Measurements from ENCODE around the gene PNPT1. TPM values are rescaled to one million over a fixed set of nuclear protein-coding genes. Genes with fewer than 3 reads are reported as not detected.

Gene PNPT1
- total and polyA plus RNA-seq, 2 of the 4 experiments (the other 2 are of a cell fraction): 11.2 to 14.3 TPM

GRCh38 chr2:55703350-55703749 lies 9.7 kb upstream of the PNPT1 start:
- Histone ChIP-seq H3K27me3 (ENCODE audit: control insufficient read depth, insufficient read depth, low read length) (peaks cover 26% of the 10 kb centered on the region), H2BK15ac (ENCODE audit: low read depth, low read length) (no peak overlapping the region), H4K5ac (ENCODE audit: low read depth, low read length) (no peak overlapping the region), H3K9me3 (ENCODE audit: control insufficient read depth, insufficient read depth, low read length) (no peaks in the 10 kb centered on the region), H3K79me1 (ENCODE audit: low read depth in 1 of 2, low read length in 2 of 2) (no peaks in the 10 kb centered on the region), H2AK9ac (replicated peaks; ENCODE audit: low read depth, low read length, poor library complexity) (no peak overlapping the region), H3K14ac (replicated peaks; ENCODE audit: low read depth, low read length) (no peak overlapping the region), H3K4ac (ENCODE audit: low read depth, low read length) (no peak overlapping the region), H3K27ac (ENCODE audit: insufficient read depth, low read length) (no peak overlapping the region), H2BK120ac (ENCODE audit: low read depth, low read length) (no peak overlapping the region), H3K9ac (ENCODE audit: low read depth, low read length) (no peak overlapping the region), H3K36me3 (ENCODE audit: control insufficient read depth, insufficient read depth, low read length) (no peaks in the 10 kb centered on the region), H4K20me1 (ENCODE audit: insufficient read depth, low read length) (no peaks in the 10 kb centered on the region), H3K56ac (ENCODE audit: extremely low read depth, insufficient read depth, low read length) (no peak overlapping the region), H4K91ac (ENCODE audit: insufficient read depth, low read depth, low read length) (no peak overlapping the region), H2BK20ac (ENCODE audit: low read depth, low read length) (no peak overlapping the region), H2BK5ac (ENCODE audit: low read depth, low read length, poor library complexity, severe bottlenecking) (no peak overlapping the region), H3K4me3 (ENCODE audit: insufficient read depth, low read depth, low read length) (no peak overlapping the region), H2AFZ (replicated peaks; ENCODE audit: low read length, poor library complexity) (no peak overlapping the region), H3K23ac (ENCODE audit: low read depth, low read length) (no peak overlapping the region), H2AK5ac (ENCODE audit: low read depth, low read length) (no peak overlapping the region), H4K8ac (ENCODE audit: low read depth in 2 of 2, low read length in 2 of 2) (no peak overlapping the region), H3K4me1 (ENCODE audit: control insufficient read depth, insufficient read depth, low read length) (no peaks in the 10 kb centered on the region), H3K9me1 (ENCODE audit: insufficient read depth, low read length) (no peaks in the 10 kb centered on the region), H3K4me2 (ENCODE audit: low read depth, low read length) (no peak overlapping the region), H3K18ac (ENCODE audit: low read depth, low read length) (no peak overlapping the region)
- dilution Hi-C loops (cut with HindIII; ENCODE audit: low sequenced_read_pairs, unreplicated experiment) (loop anchor here (25.0 kb wide), 1 partner anchor 309 kb away; no protein-coding TSS in a partner anchor), intact Hi-C loops (cut with micrococcal nuclease) (no loop called here), in situ Hi-C loops (cut with MboI; ENCODE audit: low sequenced_read_pairs) (loop anchor here (25.0 kb wide), 1 partner anchor 1809 kb away; no protein-coding TSS in a partner anchor)
- TF ChIP-seq MAFK (IDR thresholded peaks at IDR 0.05; ENCODE audit: low read depth, low read length): no peak
- no peak for TF ChIP-seq RFX5 (IDR thresholded peaks at IDR 0.05; ENCODE audit: low read depth, low read length)
- no peak for TF ChIP-seq CHD1 (IDR thresholded peaks at IDR 0.05; ENCODE audit: low read depth, low read length)
- TF ChIP-seq MAZ (IDR thresholded peaks at IDR 0.05; ENCODE audit: borderline replicate concordance, low read depth, low read length): no peak
- TF ChIP-seq ELK1 (IDR thresholded peaks at IDR 0.05; ENCODE audit: borderline replicate concordance, low read depth, low read length): no peak
- TF ChIP-seq NFE2L2 (IDR thresholded peaks at IDR 0.05; ENCODE audit: low read depth, low read length): no peak
- no peak for TF ChIP-seq RCOR1 (IDR thresholded peaks at IDR 0.05; ENCODE audit: insufficient replicate concordance, low read length)
- no peak for TF ChIP-seq SMC3 (IDR thresholded peaks at IDR 0.05; ENCODE audit: low read depth, low read length)
- TF ChIP-seq MXI1 (IDR thresholded peaks at IDR 0.05; ENCODE audit: borderline replicate concordance, low read depth, low read length): no peak
- TF ChIP-seq BHLHE40 (IDR thresholded peaks at IDR 0.05; ENCODE audit: low read depth, low read length): no peak
- TF ChIP-seq POLR2A (IDR thresholded peaks at IDR 0.05; ENCODE audit: low read depth, low read length): no peak
- TF ChIP-seq FOS (IDR thresholded peaks at IDR 0.05; ENCODE audit: low read depth, low read length): no peak
- TF ChIP-seq RAD21 (IDR thresholded peaks at IDR 0.05; ENCODE audit: low read length): no peak
- TF ChIP-seq CTCF (conservative IDR thresholded peaks at IDR 0.05; ENCODE audit: low read depth, low read length): no peak
- no peak for TF ChIP-seq USF2 (IDR thresholded peaks at IDR 0.05; ENCODE audit: low read depth, low read length)
- TF ChIP-seq CEBPB (IDR thresholded peaks at IDR 0.05; ENCODE audit: low read depth, low read length): no peak
- no peak for DNase-seq
- ChIA-PET CTCF (no interaction called here), POLR2A (ENCODE audit: unreplicated experiment) (no interaction called here)
- no CpG with 5 or more reads among the region's 4 CpGs for WGBS, 2 experiments (ENCODE audit: extremely low coverage in 2 of 2, insufficient read length in 1 of 2)
- BruUV-seq (replicated peaks): no TSS peak
- ATAC-seq (ENCODE audit: low read depth): no peak

Measured in IMR-90 (cell line).